GM21360 (cell line): ENCODE measurements around the gene C1orf74.

Source experiments
- ATAC-seq: cut with Tn5 transposase; IDR thresholded peaks from one replicate; pipeline ENCODE4 v1.9.1; 2021; ENCODE audit warnings: mild to moderate bottlenecking, moderate library complexity; ENCODE audit not compliant: unreplicated experiment

C1orf74 gene

DNA sequence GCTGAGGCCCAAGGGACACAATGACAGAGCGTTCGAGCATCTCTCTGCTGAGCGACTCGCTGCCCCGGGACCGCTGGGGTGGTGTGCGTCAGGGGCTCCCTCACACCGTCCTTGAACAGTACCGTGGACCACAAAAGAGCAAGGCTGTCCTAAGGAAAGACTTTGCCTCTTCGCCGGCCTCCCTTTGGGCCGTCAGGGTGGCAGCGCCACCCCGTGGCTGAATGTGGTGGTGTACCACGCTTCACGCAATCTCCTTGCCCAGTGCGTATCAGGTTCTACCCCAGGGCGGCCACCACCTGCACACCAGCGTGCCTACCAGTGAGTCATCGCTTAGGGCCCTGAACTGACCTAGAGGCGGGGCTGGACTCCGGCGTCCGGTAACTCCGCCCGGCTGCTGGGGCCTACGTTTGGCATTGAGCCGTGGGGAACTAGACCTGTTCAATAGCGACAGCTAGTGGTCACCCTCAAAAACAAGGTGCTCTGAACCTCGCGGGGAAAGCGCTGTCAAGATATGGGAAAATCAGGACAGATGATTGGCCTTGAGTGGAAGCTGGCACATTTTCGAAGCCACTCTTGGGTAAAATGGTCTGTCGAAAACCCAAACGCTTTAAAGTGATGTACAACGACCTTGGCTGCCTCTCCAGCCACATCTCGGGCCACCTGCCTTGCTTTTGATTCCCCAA is 36.6 kb downstream of the C1orf74 start:
- ATAC-seq: peak; percentile 46

DNA sequence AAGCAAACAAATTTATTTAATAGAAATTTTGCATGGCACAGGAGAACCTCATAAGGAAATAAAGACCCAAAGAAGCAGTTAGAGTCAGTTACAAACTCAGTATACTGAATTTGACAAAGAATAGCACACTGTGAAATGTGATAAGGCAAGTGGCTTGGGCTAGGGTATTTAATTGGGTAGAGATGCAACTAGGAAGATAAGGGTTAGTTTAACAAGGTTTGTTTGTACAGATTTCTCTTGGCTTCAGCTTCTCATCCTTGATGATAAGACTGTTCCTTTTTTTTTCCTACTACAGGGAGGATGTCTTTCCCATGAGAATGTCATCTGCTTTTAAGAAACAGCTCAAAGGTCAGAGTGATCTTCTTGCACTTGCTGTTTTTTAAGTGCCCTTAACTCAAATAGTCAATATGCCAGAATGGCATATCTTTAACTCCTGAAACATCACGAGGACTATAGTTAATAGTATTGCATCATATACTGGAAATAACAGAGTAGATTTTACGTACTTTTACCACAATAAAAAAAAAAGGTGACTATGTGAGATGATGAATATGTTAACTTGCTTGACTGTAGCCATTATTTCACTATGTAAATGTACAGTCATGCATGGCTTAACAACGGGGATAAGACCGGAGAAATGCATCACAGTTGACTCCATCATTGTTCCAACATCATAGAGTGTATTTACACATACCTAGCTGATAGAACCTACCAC is 37.8 kb downstream of the C1orf74 start:
- no peak for ATAC-seq

DNA sequence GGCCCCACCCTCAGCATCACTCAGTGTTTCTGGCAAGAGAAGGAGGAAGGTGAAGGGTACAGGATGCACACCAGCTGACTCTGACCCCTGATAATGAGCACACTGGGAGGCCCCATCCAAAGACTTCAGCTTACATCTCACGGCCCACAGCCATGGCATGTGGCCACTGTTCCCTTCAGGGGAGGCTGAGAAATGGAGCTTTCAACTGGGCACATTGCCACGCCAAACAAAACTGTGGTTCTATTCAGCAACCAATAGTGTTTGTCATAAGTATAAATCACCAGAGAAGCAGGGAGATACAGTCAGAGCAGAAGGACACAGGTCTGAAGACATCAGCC is 41.2 kb downstream of the C1orf74 start:
- ATAC-seq: no peak

DNA sequence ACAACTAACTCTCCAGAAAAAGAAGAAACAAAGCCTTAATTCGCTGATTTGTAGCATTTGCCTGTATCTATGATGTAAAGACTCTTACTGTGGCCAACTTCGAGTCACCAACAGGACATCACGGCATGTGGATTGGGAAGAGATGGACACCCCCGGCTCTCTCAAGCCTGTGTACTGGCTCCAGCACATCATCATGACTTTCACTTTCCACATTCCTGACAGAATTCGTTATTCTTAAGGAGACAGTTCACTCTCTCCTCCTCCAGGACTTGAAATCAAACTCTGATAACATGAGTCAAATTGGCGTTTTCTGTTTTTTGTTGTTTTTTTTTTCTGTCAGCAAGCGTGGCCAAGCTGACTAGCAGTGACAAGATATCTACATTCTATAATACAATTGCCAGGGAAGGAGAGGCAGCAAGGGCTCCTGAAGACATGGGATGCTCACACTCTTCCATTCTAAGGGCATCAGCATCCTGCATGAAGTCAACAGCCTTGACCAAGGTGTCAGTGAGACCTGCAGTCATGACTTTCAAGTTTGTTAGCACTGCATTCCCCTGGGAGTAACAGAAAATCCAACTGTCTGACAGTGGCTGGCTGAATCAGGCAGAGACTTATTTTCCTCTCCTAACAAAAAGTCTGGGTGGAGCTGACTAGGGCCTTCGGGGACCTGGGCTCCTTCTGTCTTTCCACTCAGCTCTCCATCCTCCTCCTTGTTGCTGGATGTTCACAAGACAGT is 41.8 kb downstream of the C1orf74 start:
- ATAC-seq: no peak

DNA sequence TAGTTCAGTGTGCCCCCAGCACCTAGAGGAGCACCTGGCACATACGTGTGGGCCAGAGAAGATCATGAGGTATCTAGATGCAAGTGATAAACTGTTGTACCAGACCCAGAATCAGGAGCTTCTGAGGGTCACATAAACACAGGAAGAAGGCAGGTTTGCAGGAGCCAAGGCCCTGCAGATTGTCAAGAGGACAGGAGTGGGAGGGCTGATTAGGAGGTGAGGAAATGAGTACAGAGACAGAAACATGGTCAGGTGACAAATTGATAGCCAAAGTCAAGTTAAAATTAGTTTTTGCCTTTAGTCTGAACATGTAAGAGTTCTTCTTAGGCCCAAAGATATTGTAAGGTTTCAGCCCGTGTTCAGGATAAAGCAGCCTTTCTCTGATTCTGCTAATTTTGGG is 42.5 kb downstream of the C1orf74 start:
- no peak for ATAC-seq

DNA sequence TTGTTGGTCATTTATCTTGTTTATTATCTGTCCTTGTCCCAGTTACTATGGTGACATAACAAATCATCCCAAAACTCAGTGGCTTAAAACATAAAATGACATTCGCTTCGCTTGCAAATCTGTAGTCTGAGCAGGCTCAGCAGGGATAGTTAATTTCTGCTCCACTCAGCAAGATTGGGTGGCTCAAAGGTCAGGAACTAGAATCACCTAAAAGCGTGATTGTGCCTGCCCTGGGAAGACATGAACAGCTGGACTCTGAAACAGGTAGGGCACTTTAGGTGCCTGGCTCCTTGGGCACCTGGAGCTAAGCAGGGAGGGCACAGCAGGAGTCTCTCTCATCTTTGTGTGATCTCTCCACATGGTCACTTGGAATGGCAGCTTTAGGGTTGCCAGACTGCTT is 43.2 kb downstream of the C1orf74 start:
- ATAC-seq: no peak

DNA sequence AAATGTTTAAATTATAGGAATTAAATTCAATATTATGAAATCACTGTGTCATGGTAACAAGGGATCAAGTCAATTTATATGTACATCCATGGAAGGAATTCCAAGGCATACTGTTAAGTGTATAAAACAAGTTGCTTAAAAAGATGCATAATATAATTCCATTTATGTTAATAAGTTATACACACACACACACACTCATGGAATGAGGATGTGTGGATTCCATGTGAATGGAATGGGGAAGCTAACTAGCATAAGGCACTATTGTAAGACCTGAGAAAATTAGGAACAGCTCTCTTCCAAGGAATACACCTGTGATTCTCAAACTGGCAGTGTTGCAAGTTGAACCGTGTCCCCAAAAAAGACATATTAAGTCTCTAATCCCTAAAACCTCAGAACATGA is 46.1 kb downstream of the C1orf74 start:
- ATAC-seq: no peak

DNA sequence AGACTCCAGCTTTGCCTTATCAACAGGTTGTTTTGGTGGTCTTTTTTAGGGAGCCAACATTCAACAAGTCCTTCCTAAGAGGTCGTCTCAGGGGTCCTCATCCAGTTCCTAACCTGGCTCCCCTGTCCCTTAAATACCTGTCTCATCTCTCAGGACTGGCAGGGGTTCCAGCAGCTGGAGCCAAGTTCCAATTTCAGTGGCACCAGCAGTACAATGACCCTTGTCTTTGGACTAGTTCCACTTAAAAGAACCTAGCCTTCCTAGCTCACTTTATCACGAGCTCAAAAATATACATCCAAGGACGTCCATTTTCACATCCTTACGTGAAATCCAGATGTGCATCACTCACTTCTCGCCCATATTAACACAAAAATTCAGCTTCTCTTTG is 47.2 kb downstream of the C1orf74 start:
- ATAC-seq: no peak

DNA sequence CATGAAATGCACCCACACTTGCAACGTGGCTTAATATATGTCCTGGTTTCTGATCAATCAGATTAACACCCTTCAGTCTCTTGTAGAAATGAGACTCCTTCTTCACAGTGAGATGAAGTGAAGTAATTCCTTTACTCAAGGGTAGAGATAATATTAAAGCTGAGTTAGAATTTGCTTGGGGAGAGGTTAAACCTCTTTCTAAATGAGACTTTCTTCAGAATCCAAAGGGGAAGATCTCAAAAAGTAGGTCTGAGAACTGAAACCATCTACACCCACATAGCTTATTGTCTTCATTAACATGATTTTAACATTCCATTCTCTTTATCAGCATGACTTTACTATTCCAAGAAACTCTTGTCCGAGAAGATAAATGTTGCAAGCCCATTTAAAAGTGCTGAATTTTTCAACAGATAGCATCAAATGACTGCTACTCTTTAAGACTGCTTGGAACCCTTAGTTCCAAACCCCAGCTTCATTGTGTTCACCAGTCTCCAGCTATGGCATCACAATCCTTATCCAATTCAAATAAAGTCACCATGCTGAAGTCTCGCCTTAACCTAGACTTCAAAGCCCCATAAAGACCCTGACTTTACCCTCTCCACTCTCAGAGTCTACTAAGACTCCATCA is 47.8 kb downstream of the C1orf74 start:
- ATAC-seq: no peak

DNA sequence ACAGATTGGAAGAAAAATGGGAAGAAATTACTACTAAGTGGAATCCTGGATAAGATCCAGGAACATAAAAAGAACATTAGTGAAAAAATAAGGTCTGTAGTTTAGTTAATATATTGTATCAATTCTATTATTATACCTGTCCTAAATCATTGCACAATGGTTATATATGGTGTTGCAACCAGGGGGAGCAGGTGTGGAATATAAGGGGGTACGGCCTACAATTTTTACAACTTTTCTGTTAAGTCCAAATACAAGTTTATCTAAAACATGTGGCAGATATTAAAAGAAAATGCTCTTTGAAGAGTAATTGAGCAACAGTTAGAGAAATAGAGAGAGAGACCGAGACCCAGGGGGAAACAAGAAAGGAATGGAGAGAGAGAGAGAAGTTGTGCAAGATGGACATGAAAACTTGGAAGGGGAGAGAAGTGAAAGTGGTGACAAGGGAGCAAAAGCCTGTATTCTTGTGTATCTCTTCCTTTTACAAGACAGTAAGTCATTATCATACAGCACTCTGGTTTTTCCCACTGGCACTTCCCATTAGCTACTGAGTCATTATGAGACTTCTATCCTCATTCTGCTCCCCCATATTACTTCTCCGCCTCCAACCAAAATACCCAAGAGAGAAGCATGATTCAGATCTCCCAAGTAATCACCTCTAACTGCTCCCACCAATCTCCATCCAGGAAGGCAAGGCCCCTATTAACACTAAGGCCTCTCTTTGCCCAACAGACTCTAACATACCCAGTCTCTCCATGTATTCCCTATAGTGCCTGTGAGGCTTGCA is 50.8 kb downstream of the C1orf74 start:
- no peak for ATAC-seq

DNA sequence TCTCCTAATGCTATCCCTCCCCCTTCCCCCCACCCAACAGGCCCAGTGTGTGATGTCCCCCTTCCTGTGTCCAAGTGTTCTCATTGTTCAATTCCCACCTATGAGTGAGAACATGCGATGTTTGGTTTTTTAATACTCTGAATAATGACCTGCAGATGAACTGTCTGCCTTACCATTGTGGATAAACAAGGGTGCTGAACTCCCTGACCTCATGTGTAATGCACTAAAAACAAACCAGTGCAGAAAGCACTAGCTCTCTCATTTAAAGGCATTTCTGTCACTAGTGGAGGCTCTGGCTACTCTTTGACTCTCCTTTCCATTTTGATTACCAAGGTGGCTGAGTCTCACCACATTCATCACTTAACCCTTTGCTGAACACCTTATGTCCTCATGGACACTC is 51.6 kb downstream of the C1orf74 start:
- ATAC-seq: no peak

DNA sequence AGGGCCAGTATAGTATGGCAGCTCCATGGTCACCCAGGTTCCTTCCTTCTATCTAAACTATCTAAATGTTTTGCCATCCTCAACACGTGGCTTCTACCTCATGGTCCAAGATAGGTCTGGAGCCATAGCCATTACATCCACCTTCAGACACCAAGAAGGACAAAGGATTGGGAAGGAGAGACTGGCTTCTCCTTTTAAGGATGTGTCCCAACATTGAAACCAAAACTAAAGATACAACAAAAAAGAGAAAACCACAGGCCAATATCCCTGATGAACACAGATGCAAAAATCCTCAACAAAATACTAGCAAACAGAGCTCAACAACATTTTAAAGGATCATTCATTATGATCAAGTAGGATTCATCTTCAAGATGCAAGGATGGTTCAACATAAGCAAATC is 54.9 kb downstream of the C1orf74 start:
- no peak for ATAC-seq
